A549 (cell line): ENCODE measurements around the gene LAMC3. TPM values are rescaled to one million over a fixed set of nuclear protein-coding genes. Genes with fewer than 3 reads are reported as not detected.

Experiments used
- ATAC-seq, 2 experiments: fragments of 200-7000 bp in 1 of 2; fragments of >200 bp in 1 of 2; cut with Nextera tagmentation in 1 of 2; cut with Tn5 transposase in 1 of 2; 3 replicates each; pipeline versions ENCODE4 v1.8.0 to v1.9.1; 2018 to 2020; ENCODE audit warnings: mild to moderate bottlenecking in 1 of 2, moderate library complexity in 1 of 2
- CTCF ChIA-PET: fragments of 300-600 bp; sonication (Branson Sonifier 250); formaldehyde crosslinking; extraction: SDS; loops from one replicate; lab custom pipeline; 2021; ENCODE audit warnings: antibody characterized with exemption, inconsistent platforms; lab: Yijun Ruan, JAX
- POLR2A ChIA-PET: fragments of 350-600 bp; formaldehyde crosslinking; extraction: SDS; loops from one replicate; lab custom pipeline; 2021; ENCODE audit warnings: antibody characterized with exemption, inconsistent platforms; lab: Yijun Ruan, JAX
- DNase-seq, 2 experiments: peaks; one replicate each; pipeline versions ENCODE4 v3.0.0 to v3.0.0-alpha.2; 2011 to 2016; ENCODE audit warnings: low read depth in 1 of 2, low spot score in 1 of 2
- FAIRE-seq: peaks from 2 replicates; lab custom pipeline; 2011; peaks lifted over from hg19 to GRCh38; lab: Jason Lieb, UNC
- H3K27ac ChIP-seq, 2 experiments: fragments of >200 bp; sonication (Bioruptor Twin); formaldehyde crosslinking; 3 replicates each; pipeline ENCODE4 v1.5.1; 2016 to 2017
- H3K4me1 ChIP-seq: fragments of >200 bp; sonication (Bioruptor Twin); formaldehyde crosslinking; 3 replicates; pipeline ENCODE4 v1.6.1; 2016
- H3K4me2 ChIP-seq: fragments of >200 bp; sonication (Bioruptor Twin); formaldehyde crosslinking; 3 replicates; pipeline ENCODE4 v1.6.1; 2016
- H3K4me3 ChIP-seq: fragments of >200 bp; sonication (Bioruptor Twin); formaldehyde crosslinking; 3 replicates; pipeline ENCODE4 v1.5.1; 2016
- H3K9me3 ChIP-seq: fragments of >200 bp; sonication (Bioruptor Twin); formaldehyde crosslinking; 3 replicates; pipeline ENCODE4 v1.6.1; 2016
- BHLHE40 ChIP-seq: IDR thresholded peaks from 2 replicates; pipeline ENCODE4 v1.6.1; 2012; ENCODE audit warnings: low read depth, low read length, inconsistent platforms
- EHF ChIP-seq: fragments of 250-450 bp; sonication (Bioruptor Pico); IDR thresholded peaks from 2 replicates; pipeline ENCODE4 v1.5.0; 2020; ENCODE audit warnings: mild to moderate bottlenecking
- FOXS1 ChIP-seq: fragments of 250-450 bp; sonication (Bioruptor Pico); IDR thresholded peaks from 2 replicates; pipeline ENCODE4 v1.5.0; 2020; ENCODE audit warnings: mild to moderate bottlenecking, moderate library complexity
- HES2 ChIP-seq: fragments of >200 bp; sonication (Bioruptor Twin); formaldehyde crosslinking; IDR thresholded peaks from 2 replicates; pipeline ENCODE4 v1.6.1; 2016
- HEYL ChIP-seq: fragments of 250-450 bp; sonication (Bioruptor Pico); IDR thresholded peaks from 2 replicates; pipeline ENCODE4 v1.8.0; 2021; ENCODE audit warnings: mild to moderate bottlenecking, moderate library complexity
- HOXA7 ChIP-seq: fragments of 250-450 bp; sonication (Bioruptor Pico); IDR thresholded peaks from 2 replicates; pipeline ENCODE4 v1.5.0; 2020; ENCODE audit warnings: mild to moderate bottlenecking, moderate library complexity
- JUN ChIP-seq, 2 experiments: fragments of >200 bp; sonication (Bioruptor Twin); formaldehyde crosslinking; IDR thresholded peaks; 2 replicates in 1 of 2; 3 replicates in 1 of 2; pipeline ENCODE4 v1.6.1; 2016 to 2017
- NFE2L2 ChIP-seq: fragments of 150-350 bp; conservative IDR thresholded peaks from 2 replicates; pipeline ENCODE4 v1.6.1; 2014; ENCODE audit warnings: low read length
- PBX3 ChIP-seq: IDR thresholded peaks from 2 replicates; pipeline ENCODE4 v1.6.1; 2012
- RCOR1 ChIP-seq: fragments of 150-350 bp; IDR thresholded peaks from 2 replicates; pipeline ENCODE4 v1.6.1; 2014; ENCODE audit warnings: antibody characterized with exemption, low read length, low read depth
- ZFP36 ChIP-seq: fragments of 450-650 bp; IDR thresholded peaks from 2 replicates; pipeline ENCODE4 v1.6.1; 2014; ENCODE audit warnings: borderline replicate concordance; ENCODE audit not compliant: partially characterized antibody
- WGBS: methylation state at CpG from one replicate; pipeline ENCODE4 v1.1.6; 2017; ENCODE audit errors: missing lambda C conversion rate; 5-methylcytosine and 5-hydroxymethylcytosine counted together
- polyA plus RNA-seq, 4 experiments: library from polyadenylated mRNA; depleted of rRNA in 3 of 4; stranded (reverse); fragments of >200 nt; fragmentation: RNase III in 1 of 4; extraction: RNeasy Plus Mini Kit Qiagen cat#74134 plus additional on column Dnase treatment in 1 of 4; gene quantifications; 2 replicates in 3 of 4; 3 replicates in 1 of 4; pipeline ENCODE4 v1.2.3, GENCODE V29; 2011 to 2017
- TF ChIP-seq, protein P1 (sequence below): fragments of 150-350 bp; IDR thresholded peaks from 2 replicates; pipeline ENCODE4 v1.6.1; 2014; ENCODE audit warnings: low read depth, mild to moderate bottlenecking, low read length
- TF ChIP-seq, protein P2 (sequence below): fragments of >200 bp; sonication (Bioruptor Twin); formaldehyde crosslinking; IDR thresholded peaks from 3 replicates; pipeline ENCODE4 v1.6.1; 2016

LAMC3 gene
- polyA plus RNA-seq, 2 of the 4 experiments (the other 2 are of a cell fraction) = 1.0 to 1.5 TPM

- TF ChIP-seq, protein P1, sequence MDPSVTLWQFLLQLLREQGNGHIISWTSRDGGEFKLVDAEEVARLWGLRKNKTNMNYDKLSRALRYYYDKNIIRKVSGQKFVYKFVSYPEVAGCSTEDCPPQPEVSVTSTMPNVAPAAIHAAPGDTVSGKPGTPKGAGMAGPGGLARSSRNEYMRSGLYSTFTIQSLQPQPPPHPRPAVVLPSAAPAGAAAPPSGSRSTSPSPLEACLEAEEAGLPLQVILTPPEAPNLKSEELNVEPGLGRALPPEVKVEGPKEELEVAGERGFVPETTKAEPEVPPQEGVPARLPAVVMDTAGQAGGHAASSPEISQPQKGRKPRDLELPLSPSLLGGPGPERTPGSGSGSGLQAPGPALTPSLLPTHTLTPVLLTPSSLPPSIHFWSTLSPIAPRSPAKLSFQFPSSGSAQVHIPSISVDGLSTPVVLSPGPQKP = no peak
- TF ChIP-seq BHLHE40 (no peak), JUN (IDR thresholded peaks at IDR 0.05) (no peak), ZFP36 (no peak), EHF (CRISPR knock-in tag) (no peak), FOXS1 (CRISPR knock-in tag) (no peak), HOXA7 (CRISPR knock-in tag) (no peak), HEYL (CRISPR knock-in tag) (no peak), HES2 (no peak), RCOR1 (no peak), PBX3 (no peak)
- H3K9me3 ChIP-seq = peaks cover 4% of the 10 kb centered on the region; the same call in 1 of the 3 replicates
- no peak overlapping the region for H3K27ac ChIP-seq
- no peak for ATAC-seq
- no peak overlapping the region for H3K4me2 ChIP-seq
- H3K4me3 ChIP-seq = no peak overlapping the region
- ChIA-PET POLR2A (interaction anchor here (0.9 kb wide), 1 partner anchor 9 kb away, joined by 7 read pairs; no protein-coding TSS in a partner anchor), CTCF (interaction anchor here (1.1 to 3.8 kb wide), 3 partner anchors 9 to 27 kb away, joined by 8 to 20 read pairs (median 10); no protein-coding TSS in a partner anchor)
- DNase-seq = no peak
- 57% methylated on average over 8 of the region's 15 CpGs for WGBS
- FAIRE-seq = no peak
- no peaks in the 10 kb centered on the region for H3K4me1 ChIP-seq
These were observed 10.6 kb downstream of the LAMC3 start for GRCh38 chr9:131019388-131020239.

DNA sequence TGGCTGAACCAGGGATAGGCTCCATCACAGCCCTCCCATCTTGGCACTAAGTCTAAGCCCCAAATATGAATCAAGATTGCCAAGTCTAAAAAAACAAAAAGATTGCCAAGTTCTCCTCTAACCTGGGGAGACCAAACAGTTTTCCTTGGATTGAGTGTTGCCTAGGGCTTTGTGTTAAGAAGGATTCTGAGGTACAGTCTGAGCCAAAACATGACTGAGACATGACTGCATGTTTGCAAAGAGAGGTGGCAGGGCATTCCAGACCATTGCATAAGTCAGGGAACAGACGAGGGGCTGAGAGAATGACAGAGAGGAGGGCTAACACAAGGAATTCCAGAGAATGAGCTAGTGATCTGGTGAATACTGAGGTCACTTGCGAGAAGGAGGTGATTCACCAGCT, 11.4 kb downstream of the LAMC3 start:
- FAIRE-seq (no peak), DNase-seq (no peak), ATAC-seq (no peak)
- Histone ChIP-seq H3K4me3 (no peak overlapping the region), H3K27ac (no peak overlapping the region), H3K9me3 (peaks cover 4% of the 10 kb centered on the region; the same call in 1 of the 3 replicates), H3K4me1 (peaks cover 6% of the 10 kb centered on the region), H3K4me2 (no peak overlapping the region)
- 51% methylated on average over 2 of the region's 2 CpGs for WGBS
- ChIA-PET CTCF (interaction anchor here (1.2 to 3.8 kb wide), 3 partner anchors 10 to 127 kb away, joined by 4 to 20 read pairs (median 10); no protein-coding TSS in a partner anchor), POLR2A (interaction anchor here (0.9 kb wide), 1 partner anchor 10 kb away, joined by 7 read pairs; no protein-coding TSS in a partner anchor)
- TF ChIP-seq, protein P2, sequence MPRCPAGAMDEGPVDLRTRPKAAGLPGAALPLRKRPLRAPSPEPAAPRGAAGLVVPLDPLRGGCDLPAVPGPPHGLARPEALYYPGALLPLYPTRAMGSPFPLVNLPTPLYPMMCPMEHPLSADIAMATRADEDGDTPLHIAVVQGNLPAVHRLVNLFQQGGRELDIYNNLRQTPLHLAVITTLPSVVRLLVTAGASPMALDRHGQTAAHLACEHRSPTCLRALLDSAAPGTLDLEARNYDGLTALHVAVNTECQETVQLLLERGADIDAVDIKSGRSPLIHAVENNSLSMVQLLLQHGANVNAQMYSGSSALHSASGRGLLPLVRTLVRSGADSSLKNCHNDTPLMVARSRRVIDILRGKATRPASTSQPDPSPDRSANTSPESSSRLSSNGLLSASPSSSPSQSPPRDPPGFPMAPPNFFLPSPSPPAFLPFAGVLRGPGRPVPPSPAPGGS = no peak
- no peak for TF ChIP-seq BHLHE40

DNA sequence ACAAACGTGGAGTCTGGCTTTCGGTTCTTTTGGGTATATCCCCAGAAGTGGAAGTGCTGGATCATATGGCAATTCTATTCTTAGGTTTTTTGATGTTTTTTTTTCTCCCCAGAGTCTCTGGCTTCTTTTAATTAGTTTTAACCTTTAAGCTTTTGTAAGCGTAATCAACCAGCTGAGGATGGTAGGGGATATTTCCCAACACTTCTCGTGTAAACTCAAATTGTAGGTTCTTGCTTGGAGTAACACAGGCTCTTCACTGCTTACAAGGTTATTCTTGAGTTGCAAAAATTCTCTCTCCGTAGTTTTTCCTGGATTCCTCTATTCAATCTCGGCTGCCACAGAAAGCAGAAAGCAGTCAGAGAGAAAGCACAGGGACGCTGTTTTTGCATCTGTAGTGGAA, 11.9 kb downstream of the LAMC3 start:
- ATAC-seq (no peak), DNase-seq (no peak), FAIRE-seq (no peak)
- H3K4me2 ChIP-seq = no peak overlapping the region
- TF ChIP-seq EHF (CRISPR knock-in tag) (no peak), NFE2L2 (no peak)
- TF ChIP-seq, protein P1 = no peak
- CTCF ChIA-PET = interaction anchor here (1.2 to 3.8 kb wide), 5 partner anchors 10 to 154 kb away, joined by 4 to 20 read pairs (median 7); no protein-coding TSS in a partner anchor
- H3K4me1 ChIP-seq = peaks cover 10% of the 10 kb centered on the region
- POLR2A ChIA-PET = no interaction called here
- H3K27ac ChIP-seq = no peak overlapping the region
- H3K9me3 ChIP-seq = peaks cover 4% of the 10 kb centered on the region; the same call in 1 of the 3 replicates
- no peak overlapping the region for H3K4me3 ChIP-seq
- 60% methylated on average over 7 of the region's 7 CpGs for WGBS
